ENCODE results near the gene SLX4IP. TPM values are rescaled to one million over a fixed set of nuclear protein-coding genes. Genes with fewer than 3 reads are reported as not detected.

The SLX4IP gene
- total and polyA plus RNA-seq, 8 donors = 1.00 to 4.6 (median 2.6) TPM

GRCh38 chr20:10671919-10672623 lies 237.0 kb downstream of the SLX4IP start:
- 0 to 2% (median 1%) methylated on average over 12 to 42 of the region's 42 CpGs for WGBS, 5 donors
- H3K27me3 ChIP-seq = no peaks in the 10 kb centered on the region
- peaks cover 0 to 20% (median 17%) of the 10 kb centered on the region in 4 donors for H3K36me3 ChIP-seq
- peak overlapping the region; percentile 78 to 94 (median 88) for H3K4me3 ChIP-seq
- H3K4me1 ChIP-seq = peaks cover 22 to 58% (median 53%) of the 10 kb centered on the region in 4 donors
- DNase-seq = peak; percentile 75 to 84
- H3K27ac ChIP-seq = peak overlapping the region; percentile 95 to 100 (median 98)
- intact Hi-C loops (cut with DNase I; ENCODE audit: low total_unique reads) = no loop called here
- H3K9me3 ChIP-seq = no peaks in the 10 kb centered on the region
- TF ChIP-seq POLR2A (IDR thresholded peaks at IDR 0.05) = no peak
- TF ChIP-seq POLR2AphosphoS5 (IDR thresholded peaks at IDR 0.05) = peak in 2 of 3 donors; percentile 18 to 66
- TF ChIP-seq EP300 (IDR thresholded peaks at IDR 0.05) = no peak

DNA sequence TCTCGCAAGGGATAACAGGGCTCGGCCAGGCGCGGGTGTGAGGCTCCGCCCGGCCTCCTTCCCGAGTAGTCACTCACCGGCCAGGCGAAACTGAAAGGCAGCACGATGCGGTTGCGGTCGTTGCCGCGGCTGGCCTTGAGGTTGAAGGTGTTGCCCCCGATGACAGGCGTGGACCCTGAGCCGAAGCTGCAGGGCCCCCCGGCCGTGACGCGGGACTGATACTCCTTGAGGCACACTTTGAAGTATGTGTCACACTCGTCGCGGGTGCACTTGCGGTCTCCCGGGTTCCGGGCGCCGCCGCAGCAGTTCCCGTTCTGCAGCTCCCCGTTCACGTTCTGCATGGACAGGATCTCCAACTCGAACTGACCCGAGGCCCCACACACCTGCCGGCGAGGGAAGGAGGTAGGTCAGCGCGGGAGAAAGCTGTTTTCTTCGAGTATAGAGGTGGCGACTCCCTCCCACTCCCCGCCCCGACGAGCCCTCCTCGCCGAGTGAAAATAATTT lies 237.6 kb downstream of the SLX4IP start:
- Histone ChIP-seq H3K4me1 (peaks cover 17 to 52% (median 47%) of the 10 kb centered on the region in 4 donors), H3K36me3 (peaks cover 0 to 14% (median 11%) of the 10 kb centered on the region in 4 donors), H3K4me3 (peak overlapping the region; percentile 78 to 94 (median 88)), H3K27ac (peak overlapping the region; percentile 95 to 100 (median 98)), H3K27me3 (no peaks in the 10 kb centered on the region), H3K9me3 (no peaks in the 10 kb centered on the region)
- DNase-seq = peak; percentile 71 to 82
- TF ChIP-seq POLR2A (IDR thresholded peaks at IDR 0.05) = no peak
- TF ChIP-seq EP300 (IDR thresholded peaks at IDR 0.05) = no peak
- peak in 2 of 3 donors; percentile 18 to 34 for TF ChIP-seq POLR2AphosphoS5 (IDR thresholded peaks at IDR 0.05)
- TF ChIP-seq, protein P1, sequence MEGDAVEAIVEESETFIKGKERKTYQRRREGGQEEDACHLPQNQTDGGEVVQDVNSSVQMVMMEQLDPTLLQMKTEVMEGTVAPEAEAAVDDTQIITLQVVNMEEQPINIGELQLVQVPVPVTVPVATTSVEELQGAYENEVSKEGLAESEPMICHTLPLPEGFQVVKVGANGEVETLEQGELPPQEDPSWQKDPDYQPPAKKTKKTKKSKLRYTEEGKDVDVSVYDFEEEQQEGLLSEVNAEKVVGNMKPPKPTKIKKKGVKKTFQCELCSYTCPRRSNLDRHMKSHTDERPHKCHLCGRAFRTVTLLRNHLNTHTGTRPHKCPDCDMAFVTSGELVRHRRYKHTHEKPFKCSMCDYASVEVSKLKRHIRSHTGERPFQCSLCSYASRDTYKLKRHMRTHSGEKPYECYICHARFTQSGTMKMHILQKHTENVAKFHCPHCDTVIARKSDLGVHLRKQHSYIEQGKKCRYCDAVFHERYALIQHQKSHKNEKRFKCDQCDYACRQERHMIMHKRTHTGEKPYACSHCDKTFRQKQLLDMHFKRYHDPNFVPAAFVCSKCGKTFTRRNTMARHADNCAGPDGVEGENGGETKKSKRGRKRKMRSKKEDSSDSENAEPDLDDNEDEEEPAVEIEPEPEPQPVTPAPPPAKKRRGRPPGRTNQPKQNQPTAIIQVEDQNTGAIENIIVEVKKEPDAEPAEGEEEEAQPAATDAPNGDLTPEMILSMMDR (IDR thresholded peaks at IDR 0.05) = no peak
- intact Hi-C loops (cut with DNase I; ENCODE audit: low total_unique reads) = no loop called here
- 0 to 1% (median 1%) methylated on average over 23 to 47 of the region's 47 CpGs for WGBS, 5 donors

DNA sequence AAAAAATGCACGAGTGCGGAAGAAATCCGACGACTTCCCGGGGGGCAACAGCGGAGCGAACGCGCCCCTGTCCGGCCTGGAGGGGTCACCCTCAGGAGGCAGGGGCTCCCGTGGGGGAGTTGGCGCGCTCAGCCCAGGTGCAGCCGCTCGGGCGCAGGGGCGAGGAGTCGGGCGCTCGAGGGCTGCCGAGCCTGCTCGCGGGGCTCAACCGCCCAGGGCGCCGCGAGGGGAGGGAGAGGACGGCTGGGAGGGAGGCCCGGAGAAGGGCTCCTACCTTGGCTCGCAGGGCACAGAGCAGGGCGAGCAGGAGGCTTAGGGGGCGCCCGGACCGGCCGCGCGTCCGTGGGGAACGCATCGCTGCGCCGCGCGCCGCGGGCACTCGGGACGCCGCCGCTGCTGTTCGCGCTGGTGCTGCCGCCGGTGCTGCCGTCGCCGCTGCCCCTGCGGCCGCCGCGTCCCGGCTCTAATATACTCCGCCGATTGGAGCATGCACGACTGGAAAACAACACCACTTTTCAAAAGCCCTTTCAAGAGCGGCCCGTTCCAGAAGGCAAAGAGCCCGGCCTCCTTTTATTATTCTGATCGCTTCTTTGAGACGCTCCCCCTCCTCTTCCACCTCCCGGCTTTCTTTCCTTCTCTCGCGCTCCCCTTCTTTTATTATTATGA lies 238.2 kb downstream of the SLX4IP start:
- Histone ChIP-seq H3K36me3 (peaks cover 0 to 8% (median 5%) of the 10 kb centered on the region in 4 donors), H3K27ac (peak overlapping the region; percentile 95 to 100 (median 98)), H3K27me3 (no peaks in the 10 kb centered on the region), H3K4me1 (peaks cover 17 to 46% (median 41%) of the 10 kb centered on the region in 4 donors), H3K9me3 (no peaks in the 10 kb centered on the region), H3K4me3 (peak overlapping the region; percentile 78 to 94 (median 88))
- no peak for TF ChIP-seq POLR2AphosphoS5 (IDR thresholded peaks at IDR 0.05)
- TF ChIP-seq, protein P1 (IDR thresholded peaks at IDR 0.05) = no peak
- TF ChIP-seq EP300 (IDR thresholded peaks at IDR 0.05) = no peak
- TF ChIP-seq POLR2A (IDR thresholded peaks at IDR 0.05) = no peak
- intact Hi-C loops (cut with DNase I; ENCODE audit: low total_unique reads) = no loop called here
- DNase-seq = peak; percentile 42 to 74
- 0 to 1% (median 0%) methylated on average over 44 to 72 of the region's 73 CpGs for WGBS, 5 donors

- WGBS, 5 donors = 0 to 1% (median 0%) methylated on average over 25 to 84 of the region's 84 CpGs
- intact Hi-C loops (cut with DNase I; ENCODE audit: low total_unique reads) = no loop called here
Measured at GRCh38 chr20:10673842-10674683, 239.0 kb downstream of the SLX4IP start, which contains the start of gene JAG1. TSS of gene JAG1 (minus strand) at chr20:10673999. CDS start at chr20:10673530, 469 bp downstream.

More at GRCh38 chr20:10673842-10674683, 239.0 kb downstream of the SLX4IP start, which contains the start of gene JAG1:
- Histone ChIP-seq H3K36me3 (no peaks in the 10 kb centered on the region), H3K9me3 (no peaks in the 10 kb centered on the region), H3K27ac (peak within 1 kb of the TSS; percentile 95 to 100 (median 98)), H3K27me3 (no peaks in the 10 kb centered on the region), H3K4me3 (peak within 1 kb of the TSS; percentile 78 to 94 (median 88)), H3K4me1 (peaks cover 17 to 40% (median 36%) of the 10 kb centered on the region in 4 donors)
- peak; percentile 98 for DNase-seq
- TF ChIP-seq POLR2AphosphoS5 (IDR thresholded peaks at IDR 0.05) (peak; percentile 80 to 98 (median 96)), EP300 (IDR thresholded peaks at IDR 0.05) (no peak), POLR2A (IDR thresholded peaks at IDR 0.05) (peak in 2 of 4 donors; percentile 89 to 92)
